Right atrium auricular region (tissue), 2 donors: ENCODE results near the gene RNF130. TPM values are rescaled to one million over a fixed set of nuclear protein-coding genes. Genes with fewer than 3 reads are reported as not detected.

Experiments used
- DNase-seq: peaks from one replicate; pipeline ENCODE4 v3.0.0-alpha.2; 2019; ENCODE audit warnings: low spot score
- H3K27ac ChIP-seq, 2 donors: fragments of 200-600 bp; sonication (generic); 1 replicate in 1 of 2; 2 replicates in 1 of 2; pipeline ENCODE4 v1.5.1; 2016 to 2019
- H3K27me3 ChIP-seq, 2 donors: fragments of 200-600 bp; sonication (generic); one replicate each; pipeline versions ENCODE4 v1.5.1 to v1.6.0; 2017 to 2019
- H3K36me3 ChIP-seq: fragments of 200-600 bp; sonication (generic); one replicate; pipeline ENCODE4 v1.5.1; 2016
- H3K4me1 ChIP-seq, 2 donors: fragments of 200-600 bp; sonication (generic); one replicate each; pipeline versions ENCODE4 v1.5.1 to v1.6.0; 2017 to 2019
- H3K4me3 ChIP-seq, 2 donors: fragments of 200-600 bp; sonication (generic); 1 replicate in 1 of 2; 2 replicates in 1 of 2; pipeline ENCODE4 v1.5.1; 2017 to 2019; ENCODE audit warnings: mild to moderate bottlenecking in 1 of 2, moderate library complexity in 1 of 2
- H3K9me3 ChIP-seq, 2 donors: fragments of 200-600 bp; sonication (generic); one replicate each; pipeline ENCODE4 v1.5.1; 2019
- total RNA-seq, 2 donors: library from RNA; depleted of rRNA; stranded (reverse); fragments of >200 nt; gene quantifications; one replicate each; pipeline ENCODE4 v1.1.0, GENCODE V29; 2016
- TF ChIP-seq, protein P1 (sequence below), 2 donors: fragments of 200-600 bp; sonication (generic); IDR thresholded peaks; one replicate each; pipeline ENCODE4 v1.5.1; 2019; ENCODE audit warnings: antibody characterized with exemption in 2 of 2

Gene RNF130
- total RNA-seq, 2 donors from 2014 or later, result 42.9 to 51.3 TPM

DNA sequence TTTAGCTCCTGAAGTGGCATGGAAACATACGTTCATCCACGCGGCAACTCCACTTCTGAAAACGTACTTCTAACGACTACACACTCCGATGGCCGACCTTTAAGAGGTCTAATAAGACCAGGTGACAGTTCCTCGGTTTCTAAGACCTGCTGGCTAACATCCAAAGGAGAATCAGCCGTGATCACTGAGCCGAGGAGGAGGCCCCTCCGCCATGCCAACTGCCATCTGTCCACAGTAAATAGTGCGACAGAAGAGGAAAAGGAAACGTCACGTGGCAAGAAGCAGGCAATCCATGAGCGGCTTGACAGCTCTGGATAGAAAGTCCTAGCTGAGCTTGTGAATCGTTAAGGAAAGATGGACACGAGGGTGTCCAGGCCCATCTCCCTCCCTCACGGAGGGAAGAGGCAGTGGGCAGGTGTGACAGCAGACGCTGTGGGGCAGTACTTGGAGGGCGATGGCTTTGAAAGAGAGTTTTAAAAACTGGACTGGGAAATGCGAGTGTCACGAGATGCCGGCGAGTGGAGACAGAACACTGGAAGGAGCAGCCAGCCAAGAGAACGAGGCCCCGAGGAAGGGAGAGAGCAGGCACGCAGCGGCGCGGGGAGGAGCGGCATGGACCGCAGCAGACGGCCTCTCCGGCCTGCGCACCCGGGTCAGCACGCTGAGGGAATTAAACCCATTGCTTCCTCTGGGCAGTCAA lies 97.2 kb downstream of the RNF130 start:
- no peak overlapping the region for H3K4me3 ChIP-seq
- TF ChIP-seq, protein P1, sequence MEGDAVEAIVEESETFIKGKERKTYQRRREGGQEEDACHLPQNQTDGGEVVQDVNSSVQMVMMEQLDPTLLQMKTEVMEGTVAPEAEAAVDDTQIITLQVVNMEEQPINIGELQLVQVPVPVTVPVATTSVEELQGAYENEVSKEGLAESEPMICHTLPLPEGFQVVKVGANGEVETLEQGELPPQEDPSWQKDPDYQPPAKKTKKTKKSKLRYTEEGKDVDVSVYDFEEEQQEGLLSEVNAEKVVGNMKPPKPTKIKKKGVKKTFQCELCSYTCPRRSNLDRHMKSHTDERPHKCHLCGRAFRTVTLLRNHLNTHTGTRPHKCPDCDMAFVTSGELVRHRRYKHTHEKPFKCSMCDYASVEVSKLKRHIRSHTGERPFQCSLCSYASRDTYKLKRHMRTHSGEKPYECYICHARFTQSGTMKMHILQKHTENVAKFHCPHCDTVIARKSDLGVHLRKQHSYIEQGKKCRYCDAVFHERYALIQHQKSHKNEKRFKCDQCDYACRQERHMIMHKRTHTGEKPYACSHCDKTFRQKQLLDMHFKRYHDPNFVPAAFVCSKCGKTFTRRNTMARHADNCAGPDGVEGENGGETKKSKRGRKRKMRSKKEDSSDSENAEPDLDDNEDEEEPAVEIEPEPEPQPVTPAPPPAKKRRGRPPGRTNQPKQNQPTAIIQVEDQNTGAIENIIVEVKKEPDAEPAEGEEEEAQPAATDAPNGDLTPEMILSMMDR (IDR thresholded peaks at IDR 0.05), result no peak
- H3K27ac ChIP-seq, result no peak overlapping the region
- no peaks in the 10 kb centered on the region for H3K4me1 ChIP-seq
- no peaks in the 10 kb centered on the region for H3K9me3 ChIP-seq
- no peaks in the 10 kb centered on the region for H3K27me3 ChIP-seq
- H3K36me3 ChIP-seq, result peaks cover 43% of the 10 kb centered on the region
- no peak for DNase-seq

DNA sequence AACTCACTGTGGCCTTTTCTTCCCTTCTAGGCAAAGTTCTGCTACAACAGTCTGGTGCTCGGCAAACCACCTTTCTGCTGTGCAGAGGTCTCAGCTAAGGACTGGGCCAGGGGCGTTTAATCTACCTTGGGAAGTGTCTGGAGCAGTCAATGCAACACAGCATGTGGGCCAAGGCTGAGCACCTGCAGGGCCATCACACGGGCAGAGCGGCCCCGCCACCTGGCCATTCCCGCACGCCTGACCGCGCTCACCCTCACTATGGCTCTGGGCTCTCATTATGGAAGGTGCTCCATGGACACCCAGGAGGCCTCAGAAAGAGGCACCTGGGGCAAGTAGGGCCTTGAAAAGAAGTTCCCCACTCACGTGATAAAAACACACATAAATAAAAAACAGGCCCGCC lies 98.2 kb downstream of the RNF130 start:
- peaks cover 47% of the 10 kb centered on the region for H3K36me3 ChIP-seq
- no peak overlapping the region for H3K27ac ChIP-seq
- DNase-seq, result no peak
- H3K27me3 ChIP-seq, result no peaks in the 10 kb centered on the region
- TF ChIP-seq, protein P1 (IDR thresholded peaks at IDR 0.05), result no peak
- no peaks in the 10 kb centered on the region for H3K4me1 ChIP-seq
- no peaks in the 10 kb centered on the region for H3K9me3 ChIP-seq
- no peak overlapping the region for H3K4me3 ChIP-seq

DNA sequence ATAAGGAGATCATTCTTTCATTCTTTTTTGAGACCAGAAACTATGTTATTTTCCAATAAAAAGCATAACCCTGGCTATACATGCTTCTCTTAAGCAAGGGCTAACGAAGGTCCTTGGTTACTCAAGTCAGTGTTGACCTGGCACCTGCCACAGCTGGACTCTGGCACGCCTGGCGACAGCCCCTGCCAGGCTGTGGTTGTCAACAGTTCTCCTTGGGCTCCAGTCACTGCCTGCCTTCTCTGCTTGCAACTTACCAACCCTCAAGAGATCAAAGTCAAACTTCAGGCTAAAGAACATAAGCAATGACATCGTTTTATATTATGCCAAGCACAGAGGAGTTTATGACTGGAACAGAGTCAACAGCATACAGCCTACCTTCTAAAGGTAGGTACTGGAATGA lies 102.4 kb downstream of the RNF130 start:
- Histone ChIP-seq H3K27ac (no peak overlapping the region), H3K27me3 (no peaks in the 10 kb centered on the region)
- no peak for DNase-seq

DNA sequence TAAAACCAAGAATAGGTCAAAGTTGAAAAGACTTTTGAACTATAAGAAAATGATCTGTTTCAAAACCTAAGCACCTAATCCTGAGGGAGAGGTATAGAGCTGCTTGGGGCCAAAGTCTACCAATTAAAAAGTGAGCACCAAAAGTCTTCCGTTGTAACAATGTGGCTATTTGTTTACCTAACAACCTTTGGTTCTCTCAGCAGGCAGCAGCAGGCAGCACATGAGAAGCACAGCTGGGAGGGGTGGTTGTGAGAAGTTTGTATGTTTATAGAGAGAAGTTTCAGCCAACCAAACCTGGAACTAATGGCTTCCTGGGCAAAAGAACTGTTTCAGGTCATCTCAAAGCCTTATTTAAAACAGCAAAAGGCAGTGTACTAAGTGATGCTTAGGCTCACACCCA lies 104.1 kb downstream of the RNF130 start:
- H3K9me3 ChIP-seq, result no peaks in the 10 kb centered on the region
- H3K4me3 ChIP-seq, result no peak overlapping the region
- H3K27me3 ChIP-seq, result no peaks in the 10 kb centered on the region
- peaks cover 47% of the 10 kb centered on the region for H3K36me3 ChIP-seq
- DNase-seq, result no peak
- H3K4me1 ChIP-seq, result no peaks in the 10 kb centered on the region
- no peak overlapping the region for H3K27ac ChIP-seq
- TF ChIP-seq, protein P1 (IDR thresholded peaks at IDR 0.05), result no peak

More for the DNA sequence above, 102.4 kb downstream of the RNF130 start:
- Histone ChIP-seq H3K9me3 (no peaks in the 10 kb centered on the region), H3K36me3 (peaks cover 37% of the 10 kb centered on the region), H3K4me1 (no peaks in the 10 kb centered on the region), H3K4me3 (no peak overlapping the region)
- TF ChIP-seq, protein P1 (IDR thresholded peaks at IDR 0.05), result no peak

DNA sequence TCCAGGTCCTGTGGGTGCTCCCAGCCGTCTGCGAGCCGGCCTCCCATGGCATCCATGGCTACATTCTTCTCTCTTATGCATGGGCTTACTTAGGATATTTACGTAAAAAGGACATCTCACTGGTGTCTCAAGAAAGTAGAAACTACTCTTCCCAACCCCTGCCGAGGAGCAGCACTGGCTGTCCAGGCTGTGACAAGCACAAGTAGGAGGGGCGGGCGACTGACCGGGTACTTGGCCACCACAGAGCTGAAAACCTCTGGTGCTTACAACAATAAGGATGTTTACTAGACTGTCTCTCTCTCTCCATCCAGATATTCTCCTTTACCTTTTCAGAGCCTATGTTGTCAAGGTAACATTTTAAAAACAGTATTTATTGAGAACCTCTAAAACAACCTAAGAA lies 107.5 kb downstream of the RNF130 start:
- Histone ChIP-seq H3K27ac (no peak overlapping the region), H3K4me3 (no peak overlapping the region), H3K9me3 (no peaks in the 10 kb centered on the region), H3K36me3 (peaks cover 47% of the 10 kb centered on the region), H3K27me3 (no peaks in the 10 kb centered on the region), H3K4me1 (no peaks in the 10 kb centered on the region)
- no peak for DNase-seq
- TF ChIP-seq, protein P1 (IDR thresholded peaks at IDR 0.05), result no peak

DNA sequence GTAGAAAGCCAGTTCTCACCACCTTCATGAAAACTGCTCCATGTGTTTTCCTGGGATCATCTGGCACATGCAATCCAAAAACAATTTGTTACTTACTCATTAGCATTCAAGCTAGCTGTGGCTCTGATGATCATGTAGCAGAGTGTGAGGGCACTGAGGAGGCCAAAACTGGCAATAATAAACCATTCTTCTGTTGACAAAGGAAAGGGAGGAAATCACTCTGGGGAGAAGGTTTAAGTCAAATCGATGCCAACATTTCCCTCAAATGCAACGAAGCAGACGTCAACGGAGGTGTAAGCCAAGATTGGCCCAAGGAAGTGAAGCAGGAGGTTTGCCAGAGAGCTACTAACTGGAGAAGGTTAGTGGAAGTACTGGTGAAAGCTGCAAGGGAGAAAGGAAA lies 108.2 kb downstream of the RNF130 start:
- no peak for DNase-seq
- Histone ChIP-seq H3K4me3 (no peak overlapping the region), H3K27ac (no peak overlapping the region), H3K36me3 (peaks cover 47% of the 10 kb centered on the region), H3K4me1 (no peaks in the 10 kb centered on the region), H3K9me3 (no peaks in the 10 kb centered on the region), H3K27me3 (no peaks in the 10 kb centered on the region)
- TF ChIP-seq, protein P1 (IDR thresholded peaks at IDR 0.05), result no peak
